DND-41 (cell line): Measurements from ENCODE around the gene SETSIP.

ENCODE experiments used
- ATAC-seq: fragments of 200-7000 bp; cut with Tn5 transposase; 3 replicates; pipeline ENCODE4 v1.9.1; 2021; ENCODE audit warnings: low read depth; ENCODE audit not compliant: insufficient read depth
- DNase-seq: peaks from one replicate; pipeline ENCODE4 v3.0.0-alpha.2; 2020
- H2AFZ ChIP-seq: 2 replicates; pipeline ENCODE4 v1.6.0; 2012; ENCODE audit warnings: low read depth, low read length
- H3K27ac ChIP-seq: 2 replicates; pipeline ENCODE4 v1.5.1; 2012; ENCODE audit warnings: low read length, inconsistent platforms
- H3K27me3 ChIP-seq: fragments of 200-600 bp; sonication (generic); 2 replicates; pipeline ENCODE4 v1.6.0; 2012; ENCODE audit warnings: low read length, mild to moderate bottlenecking, inconsistent platforms; ENCODE audit not compliant: insufficient read depth, poor library complexity
- H3K36me3 ChIP-seq: 2 replicates; pipeline ENCODE4 v1.5.1; 2012; ENCODE audit warnings: low read length, inconsistent platforms; ENCODE audit not compliant: insufficient read depth
- H3K4me1 ChIP-seq: 2 replicates; pipeline ENCODE4 v1.5.1; 2012; ENCODE audit warnings: mild to moderate bottlenecking, low read length; ENCODE audit not compliant: insufficient read depth
- H3K4me2 ChIP-seq: 2 replicates; pipeline ENCODE4 v1.6.0; 2012; ENCODE audit warnings: mild to moderate bottlenecking, moderate library complexity, low read length, inconsistent platforms; ENCODE audit not compliant: insufficient read depth
- H3K4me3 ChIP-seq, 2 experiments: fragments of 200-600 bp in 1 of 2; shearing (Covaris generic) in 1 of 2; 2 replicates each; pipeline ENCODE4 v1.5.1; 2012 to 2016; ENCODE audit warnings: inconsistent platforms in 2 of 2, low read length in 2 of 2, mild to moderate bottlenecking in 2 of 2, low read depth in 1 of 2, moderate library complexity in 1 of 2
- H3K79me2 ChIP-seq: 2 replicates; pipeline ENCODE4 v1.6.0; 2012; ENCODE audit warnings: low read length, inconsistent platforms; ENCODE audit not compliant: insufficient read depth
- H3K9ac ChIP-seq: 2 replicates; pipeline ENCODE4 v1.6.0; 2012; ENCODE audit warnings: low read depth, mild to moderate bottlenecking, inconsistent platforms, low read length, moderate library complexity
- H3K9me3 ChIP-seq: 2 replicates; pipeline ENCODE4 v1.5.1; 2012; ENCODE audit warnings: low read length, moderate library complexity, mild to moderate bottlenecking, inconsistent platforms; ENCODE audit not compliant: insufficient read depth, severe bottlenecking
- H4K20me1 ChIP-seq: 2 replicates; pipeline ENCODE4 v1.6.0; 2012; ENCODE audit warnings: low read length; ENCODE audit not compliant: insufficient read depth
- EZH2 ChIP-seq: IDR thresholded peaks from 3 replicates; pipeline ENCODE4 v1.6.1; 2012; ENCODE audit warnings: borderline replicate concordance, low read depth, mild to moderate bottlenecking, moderate library complexity, low read length, inconsistent platforms; ENCODE audit not compliant: severe bottlenecking
- TF ChIP-seq, protein P1 (sequence below): IDR thresholded peaks from 2 replicates; pipeline ENCODE4 v1.5.1; 2012; ENCODE audit warnings: borderline replicate concordance, low read length, moderate library complexity, mild to moderate bottlenecking; ENCODE audit not compliant: poor library complexity, severe bottlenecking; ENCODE audit errors: extremely low read depth

The SETSIP gene

DNA sequence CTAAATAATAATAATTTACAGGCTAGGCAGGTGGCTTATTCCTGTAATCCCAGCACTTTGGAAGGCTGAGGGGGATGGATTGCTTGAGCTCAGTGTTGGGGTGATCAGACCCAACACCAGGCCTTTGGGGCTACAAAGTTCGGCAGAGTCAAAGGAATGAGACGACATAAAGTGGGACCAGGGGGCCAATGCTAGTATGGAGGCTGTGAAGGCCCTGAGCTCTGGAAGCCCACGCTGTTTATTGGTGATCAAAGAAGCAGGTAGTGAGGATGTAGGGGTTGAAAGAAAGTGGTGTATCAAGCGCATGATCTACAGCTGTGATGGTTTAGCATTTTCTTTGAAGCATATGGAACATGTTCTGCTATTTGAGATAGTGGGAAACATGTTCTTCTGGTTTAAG lies 10.5 kb upstream of the SETSIP start:
- no peak overlapping the region for H3K9ac ChIP-seq
- H3K4me1 ChIP-seq: peaks cover 13% of the 10 kb centered on the region
- H3K4me3 ChIP-seq: no peak overlapping the region
- H4K20me1 ChIP-seq: no peaks in the 10 kb centered on the region
- H3K4me2 ChIP-seq: no peak overlapping the region
- DNase-seq (peak; percentile 29), ATAC-seq (no peak)
- no peaks in the 10 kb centered on the region for H3K27me3 ChIP-seq
- H2AFZ ChIP-seq: no peak overlapping the region
- H3K27ac ChIP-seq: no peak overlapping the region
- no peaks in the 10 kb centered on the region for H3K36me3 ChIP-seq
- TF ChIP-seq EZH2: no peak
- TF ChIP-seq, protein P1, sequence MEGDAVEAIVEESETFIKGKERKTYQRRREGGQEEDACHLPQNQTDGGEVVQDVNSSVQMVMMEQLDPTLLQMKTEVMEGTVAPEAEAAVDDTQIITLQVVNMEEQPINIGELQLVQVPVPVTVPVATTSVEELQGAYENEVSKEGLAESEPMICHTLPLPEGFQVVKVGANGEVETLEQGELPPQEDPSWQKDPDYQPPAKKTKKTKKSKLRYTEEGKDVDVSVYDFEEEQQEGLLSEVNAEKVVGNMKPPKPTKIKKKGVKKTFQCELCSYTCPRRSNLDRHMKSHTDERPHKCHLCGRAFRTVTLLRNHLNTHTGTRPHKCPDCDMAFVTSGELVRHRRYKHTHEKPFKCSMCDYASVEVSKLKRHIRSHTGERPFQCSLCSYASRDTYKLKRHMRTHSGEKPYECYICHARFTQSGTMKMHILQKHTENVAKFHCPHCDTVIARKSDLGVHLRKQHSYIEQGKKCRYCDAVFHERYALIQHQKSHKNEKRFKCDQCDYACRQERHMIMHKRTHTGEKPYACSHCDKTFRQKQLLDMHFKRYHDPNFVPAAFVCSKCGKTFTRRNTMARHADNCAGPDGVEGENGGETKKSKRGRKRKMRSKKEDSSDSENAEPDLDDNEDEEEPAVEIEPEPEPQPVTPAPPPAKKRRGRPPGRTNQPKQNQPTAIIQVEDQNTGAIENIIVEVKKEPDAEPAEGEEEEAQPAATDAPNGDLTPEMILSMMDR: no peak
- peaks cover 2% of the 10 kb centered on the region; the same call in 1 of the 2 replicates for H3K79me2 ChIP-seq
- peaks cover 22% of the 10 kb centered on the region for H3K9me3 ChIP-seq

- H2AFZ ChIP-seq: no peak overlapping the region
- no peak for ATAC-seq
Observed at GRCh38 chr1:92084651-92085050, 9.4 kb upstream of the SETSIP start.

DNA sequence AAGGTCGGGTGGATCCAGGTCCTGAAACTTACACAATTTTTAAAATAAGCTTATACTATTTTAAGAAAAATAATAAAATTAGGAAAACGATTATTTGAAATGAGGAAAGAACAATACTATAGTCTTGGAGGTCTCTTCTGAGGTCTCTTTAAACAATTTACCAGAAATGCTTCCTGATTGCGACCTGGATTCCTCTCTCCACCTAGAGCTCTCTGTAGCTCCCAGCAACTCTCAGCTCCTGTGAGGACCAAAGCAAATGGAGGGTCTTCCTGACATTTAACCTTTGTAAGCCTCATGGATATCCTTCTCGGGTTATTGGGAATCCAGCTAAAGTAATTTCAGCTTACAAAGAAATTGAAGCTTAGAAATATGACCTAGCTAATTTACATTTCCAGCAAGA lies 5.8 kb upstream of the SETSIP start:
- Histone ChIP-seq H3K9me3 (peaks cover 14% of the 10 kb centered on the region), H3K27me3 (no peaks in the 10 kb centered on the region), H4K20me1 (no peaks in the 10 kb centered on the region), H3K36me3 (no peaks in the 10 kb centered on the region), H3K4me1 (peaks cover 19% of the 10 kb centered on the region), H3K4me3 (peak overlapping the region; percentile 75 to 88), H3K27ac (peak overlapping the region; percentile 73), H3K79me2 (peaks cover 2% of the 10 kb centered on the region; the same call in 1 of the 2 replicates), H2AFZ (peak overlapping the region; percentile 95), H3K9ac (peak overlapping the region; percentile 61), H3K4me2 (peak overlapping the region; percentile 89)
- TF ChIP-seq, protein P1: no peak
- no peak for TF ChIP-seq EZH2
- DNase-seq (no peak), ATAC-seq (no peak)

More at GRCh38 chr1:92084651-92085050, 9.4 kb upstream of the SETSIP start:
- Histone ChIP-seq H3K9ac (no peak overlapping the region), H3K4me1 (peaks cover 18% of the 10 kb centered on the region), H4K20me1 (no peaks in the 10 kb centered on the region), H3K79me2 (peaks cover 2% of the 10 kb centered on the region; the same call in 1 of the 2 replicates), H3K4me2 (no peak overlapping the region), H3K36me3 (no peaks in the 10 kb centered on the region), H3K27me3 (no peaks in the 10 kb centered on the region), H3K9me3 (peaks cover 22% of the 10 kb centered on the region), H3K27ac (no peak overlapping the region), H3K4me3 (no peak overlapping the region)
- DNase-seq: no peak
- TF ChIP-seq EZH2: no peak
- TF ChIP-seq, protein P1: no peak
